HepG2 (cell line): Measurements from ENCODE around the gene GABRR2.

ENCODE experiments used
- ADNP ChIP-seq: sonication (generic); formaldehyde crosslinking; IDR thresholded peaks from 2 replicates; pipeline ENCODE4 v1.4.0; 2020; ENCODE audit warnings: missing genetic modification reagents
- EP300 ChIP-seq, 3 experiments: sonication (generic) in 1 of 3; formaldehyde crosslinking in 1 of 3; IDR thresholded peaks; 2 replicates each; pipeline versions ENCODE4 v1.5.1 to v1.6.1; 2011 to 2020; ENCODE audit warnings: low read depth in 2 of 3, low read length in 2 of 3, borderline replicate concordance in 1 of 3, improper control_type of control experiment in 1 of 3, mild to moderate bottlenecking in 1 of 3, missing genetic modification reagents in 1 of 3, moderate library complexity in 1 of 3
- IRF2 ChIP-seq: IDR thresholded peaks from 2 replicates; pipeline ENCODE4 v1.6.1; 2018; ENCODE audit warnings: missing genetic modification reagents, missing compliant biosample characterization
- NFIC ChIP-seq: IDR thresholded peaks from 2 replicates; pipeline ENCODE4 v1.6.1; 2012; ENCODE audit warnings: mild to moderate bottlenecking, low read length, inconsistent platforms
- RBM39 ChIP-seq: fragments of 200-400 bp; formaldehyde crosslinking; IDR thresholded peaks from one replicate; pipeline ENCODE4 v1.6.1; 2018; ENCODE audit warnings: antibody characterized with exemption, mild to moderate bottlenecking, low read depth, low read length; ENCODE audit not compliant: poor library complexity, severe bottlenecking
- U2AF1 ChIP-seq: fragments of 200-400 bp; formaldehyde crosslinking; optimal IDR thresholded peaks from 2 replicates; pipeline ENCODE3; 2017; ENCODE audit warnings: mild to moderate bottlenecking, low read depth, low read length
- ZC3H4 ChIP-seq: sonication (generic); formaldehyde crosslinking; IDR thresholded peaks from 2 replicates; pipeline ENCODE4 v1.4.0; 2020; ENCODE audit warnings: missing genetic modification reagents, borderline replicate concordance
- ZEB1 ChIP-seq: IDR thresholded peaks from 2 replicates; pipeline ENCODE4 v1.6.1; 2012; ENCODE audit warnings: mild to moderate bottlenecking, low read depth, inconsistent platforms; ENCODE audit not compliant: insufficient replicate concordance
- ZNF788 ChIP-seq: sonication (generic); formaldehyde crosslinking; IDR thresholded peaks from 2 replicates; pipeline ENCODE4 v1.5.0; 2020; ENCODE audit warnings: mild to moderate bottlenecking, missing genetic modification reagents, borderline replicate concordance
- TF ChIP-seq, protein P1 (sequence below): IDR thresholded peaks from 2 replicates; pipeline ENCODE4 v1.6.1; 2012; ENCODE audit warnings: inconsistent platforms
- TF ChIP-seq, protein P2 (sequence below): sonication (generic); formaldehyde crosslinking; IDR thresholded peaks from 2 replicates; pipeline ENCODE4 v1.5.0; 2020; ENCODE audit warnings: mild to moderate bottlenecking, missing genetic modification reagents, moderate library complexity

DNA sequence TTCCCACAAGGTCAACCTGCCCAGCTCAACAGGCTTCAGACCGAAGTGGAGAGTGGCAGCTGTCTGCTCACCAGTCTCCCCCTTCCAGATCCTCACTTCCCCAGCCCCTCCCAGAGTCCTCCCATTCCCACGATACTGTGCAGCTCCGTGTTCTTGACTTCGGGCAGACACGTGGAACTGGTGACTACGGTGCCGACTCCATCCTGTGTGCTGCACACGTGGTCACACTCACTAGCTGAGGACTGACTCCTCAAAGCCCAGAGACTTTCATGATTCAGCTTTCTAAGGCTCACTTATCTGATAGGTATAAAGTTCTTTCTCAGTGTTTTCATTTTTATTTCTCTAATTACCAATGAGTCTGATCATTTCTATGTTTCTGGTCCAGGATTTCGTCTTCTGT lies 32.4 kb downstream of the GABRR2 start:
- TF ChIP-seq RBM39 (no peak), ZC3H4 (no peak), ZNF788 (CRISPR knock-in tag) (no peak), EP300 (IDR thresholded peaks at IDR 0.05; ENCODE audit: low read depth in 2 of 2, low read length in 2 of 2) (no peak), EP300 (CRISPR knock-in tag; IDR thresholded peaks at IDR 0.05; ENCODE audit: borderline replicate concordance) (no peak), ADNP (CRISPR knock-in tag) (no peak), U2AF1 (no peak), NFIC (no peak), IRF2 (CRISPR knock-in tag) (no peak), ZEB1 (no peak)
- TF ChIP-seq, protein P1, sequence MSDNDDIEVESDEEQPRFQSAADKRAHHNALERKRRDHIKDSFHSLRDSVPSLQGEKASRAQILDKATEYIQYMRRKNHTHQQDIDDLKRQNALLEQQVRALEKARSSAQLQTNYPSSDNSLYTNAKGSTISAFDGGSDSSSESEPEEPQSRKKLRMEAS: no peak
- TF ChIP-seq, protein P2, sequence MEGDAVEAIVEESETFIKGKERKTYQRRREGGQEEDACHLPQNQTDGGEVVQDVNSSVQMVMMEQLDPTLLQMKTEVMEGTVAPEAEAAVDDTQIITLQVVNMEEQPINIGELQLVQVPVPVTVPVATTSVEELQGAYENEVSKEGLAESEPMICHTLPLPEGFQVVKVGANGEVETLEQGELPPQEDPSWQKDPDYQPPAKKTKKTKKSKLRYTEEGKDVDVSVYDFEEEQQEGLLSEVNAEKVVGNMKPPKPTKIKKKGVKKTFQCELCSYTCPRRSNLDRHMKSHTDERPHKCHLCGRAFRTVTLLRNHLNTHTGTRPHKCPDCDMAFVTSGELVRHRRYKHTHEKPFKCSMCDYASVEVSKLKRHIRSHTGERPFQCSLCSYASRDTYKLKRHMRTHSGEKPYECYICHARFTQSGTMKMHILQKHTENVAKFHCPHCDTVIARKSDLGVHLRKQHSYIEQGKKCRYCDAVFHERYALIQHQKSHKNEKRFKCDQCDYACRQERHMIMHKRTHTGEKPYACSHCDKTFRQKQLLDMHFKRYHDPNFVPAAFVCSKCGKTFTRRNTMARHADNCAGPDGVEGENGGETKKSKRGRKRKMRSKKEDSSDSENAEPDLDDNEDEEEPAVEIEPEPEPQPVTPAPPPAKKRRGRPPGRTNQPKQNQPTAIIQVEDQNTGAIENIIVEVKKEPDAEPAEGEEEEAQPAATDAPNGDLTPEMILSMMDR (CRISPR knock-in tag): no peak
